ENCODE data around the gene CACNA1S. TPM values are rescaled to one million over a fixed set of nuclear protein-coding genes. Genes with fewer than 3 reads are reported as not detected.

CACNA1S gene
- total and polyA plus RNA-seq, 2 of the 8 experiments (the other 6 are each of a cell fraction or from before 2014, with no cell fraction given), result 0.06 TPM; not detected in 1

- TF ChIP-seq ZNF274 (IDR thresholded peaks at IDR 0.05; ENCODE audit: borderline replicate concordance, extremely low read depth, low read length) (no peak), TAF7 (optimal IDR thresholded peaks at IDR 0.05; ENCODE audit: borderline replicate concordance, low read depth, low read length) (no peak)
Measured at GRCh38 chr1:201001962-201002361, 110.3 kb downstream of the CACNA1S start (continued).

Measured in H1 (cell line).